K562 (cell line): ENCODE data around the gene SLBP. TPM values are rescaled to one million over a fixed set of nuclear protein-coding genes. Genes with fewer than 3 reads are reported as not detected.

ENCODE experiments used
- ADNP ChIP-seq: fragments of 200-800 bp; sonication (Bioruptor generic); IDR thresholded peaks from 2 replicates; pipeline ENCODE4 v1.6.1; 2016; ENCODE audit warnings: missing genetic modification characterization, missing compliant biosample characterization
- CBFA2T2 ChIP-seq: fragments of 450-650 bp; conservative IDR thresholded peaks from 2 replicates; pipeline ENCODE4 v1.6.1; 2017; ENCODE audit warnings: mild to moderate bottlenecking
- CEBPZ ChIP-seq: fragments of 150-350 bp; IDR thresholded peaks from 2 replicates; pipeline ENCODE4 v1.6.1; 2014; ENCODE audit warnings: low read depth, mild to moderate bottlenecking, low read length, borderline replicate concordance
- DIDO1 ChIP-seq: fragments of 450-650 bp; IDR thresholded peaks from 2 replicates; pipeline ENCODE4 v1.6.1; 2016; ENCODE audit warnings: low read depth, missing biosample characterization, missing genetic modification characterization
- DPF2 ChIP-seq: fragments of 450-650 bp; IDR thresholded peaks from 2 replicates; pipeline ENCODE4 v1.6.1; 2016
- ETS2 ChIP-seq: IDR thresholded peaks from 2 replicates; pipeline ENCODE4 v1.6.1; 2016; ENCODE audit warnings: borderline replicate concordance, missing genetic modification characterization, mild to moderate bottlenecking, moderate library complexity, missing compliant biosample characterization; ENCODE audit not compliant: poor library complexity, severe bottlenecking
- HDAC8 ChIP-seq: fragments of 450-650 bp; IDR thresholded peaks from 2 replicates; pipeline ENCODE4 v1.6.1; 2016; ENCODE audit warnings: mild to moderate bottlenecking, missing genetic modification characterization, moderate library complexity, missing compliant biosample characterization
- SIN3B ChIP-seq: fragments of 450-650 bp; IDR thresholded peaks from 2 replicates; pipeline ENCODE4 v1.6.1; 2017; ENCODE audit warnings: low read depth, mild to moderate bottlenecking, moderate library complexity
- SMARCA5 ChIP-seq: fragments of 450-650 bp; IDR thresholded peaks from 2 replicates; pipeline ENCODE4 v1.6.1; 2016
- THAP7 ChIP-seq: fragments of 250-450 bp; sonication (Bioruptor Pico); IDR thresholded peaks from 2 replicates; pipeline ENCODE4 v1.5.0; 2021
- TSC22D4 ChIP-seq: fragments of 450-650 bp; IDR thresholded peaks from 2 replicates; pipeline ENCODE4 v1.6.1; 2016; ENCODE audit warnings: missing genetic modification characterization, missing biosample characterization, control low read depth
- ZNF143 ChIP-seq: sonication (generic); formaldehyde crosslinking; IDR thresholded peaks from 2 replicates; pipeline ENCODE4 v1.9.0; 2022; ENCODE audit warnings: mild to moderate bottlenecking, missing genetic modification reagents
- ZNF354B ChIP-seq: fragments of 250-450 bp; sonication (Bioruptor Pico); IDR thresholded peaks from 2 replicates; pipeline ENCODE4 v1.4.0; 2020
- ZNF384 ChIP-seq: IDR thresholded peaks from 2 replicates; pipeline ENCODE4 v1.6.1; 2012; ENCODE audit warnings: low read depth, low read length, improper control_type of control experiment
- ZNF561 ChIP-seq: fragments of 450-650 bp; formaldehyde crosslinking; conservative IDR thresholded peaks from 2 replicates; pipeline ENCODE4 v1.4.0; 2020; ENCODE audit warnings: mild to moderate bottlenecking, moderate library complexity
- ZNF696 ChIP-seq: fragments of 250-450 bp; sonication (Bioruptor Pico); conservative IDR thresholded peaks from 2 replicates; pipeline ENCODE4 v1.4.0; 2020; ENCODE audit warnings: mild to moderate bottlenecking, moderate library complexity
- polyA plus RNA-seq, 8 experiments: library from polyadenylated mRNA; depleted of rRNA in 4 of 8; stranded (reverse) in 5 of 8; unstranded in 3 of 8; fragments of >200 nt; fragmentation: Nextera tagmentation in 2 of 8; fragmentation: Illumina TruSeq in 1 of 8; extraction: Ambion mirVana in 2 of 8; extraction: Trizol in 1 of 8; gene quantifications; 2 replicates each; pipeline versions ENCODE4 v1.2.1 to v1.2.3, GENCODE V29; 2011 to 2014; ENCODE audit warnings: inconsistent platforms in 1 of 8, missing spikeins in 1 of 8
- total RNA-seq, 7 experiments: library from RNA; depleted of rRNA in 6 of 7; stranded (reverse); fragments of >200 nt in 6 of 7; fragmentation: Illumina TruSeq in 2 of 7; extraction: Trizol in 2 of 7; gene quantifications; 2 replicates each; pipeline versions ENCODE4 v1.2.1 to v1.2.3, GENCODE V29; 2011 to 2021; ENCODE audit warnings: low replicate concordance in 1 of 7
- TF ChIP-seq, protein P1 (sequence below): fragments of 450-650 bp; IDR thresholded peaks from 2 replicates; pipeline ENCODE4 v1.6.1; 2016; ENCODE audit warnings: low read depth

Gene SLBP
- total and polyA plus RNA-seq, 9 of the 15 experiments (the other 6 are each of a cell fraction or from before 2014, with no cell fraction given) = 49.4 to 221 (median 162) TPM

DNA sequence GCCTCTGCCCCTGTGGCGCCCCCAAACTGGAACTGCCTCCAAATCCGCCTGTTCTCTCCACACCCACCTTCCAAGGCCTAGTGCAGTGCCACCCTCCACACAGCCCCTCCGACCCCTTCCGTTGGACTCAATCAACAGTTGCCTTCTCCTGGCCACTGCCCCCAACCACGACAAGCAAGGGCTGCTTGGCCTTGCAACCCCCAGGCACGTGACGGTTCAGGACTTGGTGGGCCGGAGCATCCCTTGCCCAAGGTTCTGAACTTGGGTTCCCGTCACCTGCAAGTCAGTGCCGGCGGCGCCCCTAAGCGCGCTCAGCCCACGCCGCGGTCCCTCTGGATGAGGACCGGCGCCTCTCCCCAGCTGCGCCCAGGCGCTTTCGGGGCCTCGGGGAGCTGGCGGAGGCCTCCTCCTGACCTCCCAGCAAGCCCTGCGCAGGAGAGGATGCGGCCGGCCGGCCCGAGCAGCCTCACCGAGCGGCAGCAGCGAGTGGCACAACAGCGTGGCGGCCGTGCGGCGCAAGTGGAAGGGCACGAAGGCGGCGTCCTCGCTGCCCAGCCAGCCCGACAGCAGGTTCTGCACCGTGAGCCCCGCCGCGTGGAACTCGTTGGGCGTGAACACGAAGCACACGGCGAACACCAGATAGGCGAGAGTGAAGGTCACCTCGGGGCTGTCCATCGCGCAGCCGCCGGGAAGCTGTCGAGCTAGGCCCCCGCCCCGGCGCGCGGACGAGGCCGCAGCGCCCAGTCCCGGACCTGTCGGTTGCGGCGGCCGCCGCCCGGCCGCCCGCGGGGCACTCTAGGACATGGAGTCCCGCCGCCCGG lies 8.3 kb upstream of the SLBP start (continued):
- no peak for TF ChIP-seq DPF2
- no peak for TF ChIP-seq ZNF561 (CRISPR knock-in tag)
- no peak for TF ChIP-seq SMARCA5
- TF ChIP-seq HDAC8 (tag) = peak; percentile 34; the same call in 1 of the 2 replicates
- no peak for TF ChIP-seq SIN3B
- TF ChIP-seq DIDO1 (tag) = no peak
- 0 out of 2 replicates have a peak, but pooled peaks have one; percentile 11 for TF ChIP-seq CBFA2T2
- TF ChIP-seq ETS2 (tag) = no peak
- TF ChIP-seq TSC22D4 (tag) = no peak
- TF ChIP-seq ZNF354B (CRISPR knock-in tag) = no peak
- TF ChIP-seq ADNP (tag) = no peak
- peak; percentile 68 for TF ChIP-seq ZNF143
- no peak for TF ChIP-seq ZNF696 (CRISPR knock-in tag)
- TF ChIP-seq, protein P1, sequence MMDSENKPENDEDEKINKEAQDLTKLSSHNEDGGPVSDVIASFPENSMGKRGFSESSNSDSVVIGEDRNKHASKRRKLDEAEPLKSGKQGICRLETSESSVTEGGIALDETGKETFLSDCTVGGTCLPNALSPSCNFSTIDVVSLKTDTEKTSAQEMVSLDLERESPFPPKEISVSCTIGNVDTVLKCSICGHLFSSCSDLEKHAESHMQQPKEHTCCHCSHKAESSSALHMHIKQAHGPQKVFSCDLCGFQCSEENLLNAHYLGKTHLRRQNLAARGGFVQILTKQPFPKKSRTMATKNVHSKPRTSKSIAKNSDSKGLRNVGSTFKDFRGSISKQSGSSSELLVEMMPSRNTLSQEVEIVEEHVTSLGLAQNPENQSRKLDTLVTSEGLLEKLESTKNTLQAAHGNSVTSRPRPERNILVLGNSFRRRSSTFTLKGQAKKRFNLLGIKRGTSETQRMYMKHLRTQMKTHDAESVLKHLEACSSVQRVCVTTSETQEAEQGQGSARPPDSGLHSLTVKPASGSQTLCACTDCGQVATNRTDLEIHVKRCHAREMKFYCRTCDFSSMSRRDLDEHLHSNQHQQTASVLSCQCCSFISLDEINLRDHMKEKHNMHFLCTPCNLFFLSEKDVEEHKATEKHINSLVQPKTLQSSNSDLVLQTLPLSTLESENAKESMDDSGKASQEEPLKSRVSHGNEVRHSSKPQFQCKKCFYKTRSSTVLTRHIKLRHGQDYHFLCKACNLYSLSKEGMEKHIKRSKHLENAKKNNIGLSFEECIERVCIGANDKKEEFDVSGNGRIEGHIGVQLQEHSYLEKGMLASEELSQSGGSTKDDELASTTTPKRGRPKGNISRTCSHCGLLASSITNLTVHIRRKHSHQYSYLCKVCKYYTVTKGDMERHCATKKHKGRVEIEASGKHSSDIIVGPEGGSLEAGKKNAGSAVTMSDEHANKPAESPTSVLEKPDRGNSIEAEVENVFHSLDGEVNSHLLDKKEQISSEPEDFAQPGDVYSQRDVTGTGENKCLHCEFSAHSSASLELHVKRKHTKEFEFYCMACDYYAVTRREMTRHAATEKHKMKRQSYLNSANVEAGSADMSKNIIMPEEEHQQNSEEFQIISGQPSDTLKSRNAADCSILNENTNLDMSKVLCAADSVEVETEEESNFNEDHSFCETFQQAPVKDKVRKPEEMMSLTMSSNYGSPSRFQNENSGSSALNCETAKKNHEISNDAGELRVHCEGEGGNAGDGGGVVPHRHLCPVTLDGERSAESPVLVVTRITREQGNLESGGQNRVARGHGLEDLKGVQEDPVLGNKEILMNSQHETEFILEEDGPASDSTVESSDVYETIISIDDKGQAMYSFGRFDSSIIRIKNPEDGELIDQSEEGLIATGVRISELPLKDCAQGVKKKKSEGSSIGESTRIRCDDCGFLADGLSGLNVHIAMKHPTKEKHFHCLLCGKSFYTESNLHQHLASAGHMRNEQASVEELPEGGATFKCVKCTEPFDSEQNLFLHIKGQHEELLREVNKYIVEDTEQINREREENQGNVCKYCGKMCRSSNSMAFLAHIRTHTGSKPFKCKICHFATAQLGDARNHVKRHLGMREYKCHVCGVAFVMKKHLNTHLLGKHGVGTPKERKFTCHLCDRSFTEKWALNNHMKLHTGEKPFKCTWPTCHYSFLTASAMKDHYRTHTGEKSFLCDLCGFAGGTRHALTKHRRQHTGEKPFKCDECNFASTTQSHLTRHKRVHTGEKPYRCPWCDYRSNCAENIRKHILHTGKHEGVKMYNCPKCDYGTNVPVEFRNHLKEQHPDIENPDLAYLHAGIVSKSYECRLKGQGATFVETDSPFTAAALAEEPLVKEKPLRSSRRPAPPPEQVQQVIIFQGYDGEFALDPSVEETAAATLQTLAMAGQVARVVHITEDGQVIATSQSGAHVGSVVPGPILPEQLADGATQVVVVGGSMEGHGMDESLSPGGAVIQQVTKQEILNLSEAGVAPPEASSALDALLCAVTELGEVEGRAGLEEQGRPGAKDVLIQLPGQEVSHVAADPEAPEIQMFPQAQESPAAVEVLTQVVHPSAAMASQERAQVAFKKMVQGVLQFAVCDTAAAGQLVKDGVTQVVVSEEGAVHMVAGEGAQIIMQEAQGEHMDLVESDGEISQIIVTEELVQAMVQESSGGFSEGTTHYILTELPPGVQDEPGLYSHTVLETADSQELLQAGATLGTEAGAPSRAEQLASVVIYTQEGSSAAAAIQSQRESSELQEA = no peak
- no peak for TF ChIP-seq ZNF384
- no peak for TF ChIP-seq CEBPZ
- TF ChIP-seq THAP7 (CRISPR knock-in tag) = 0 out of 2 replicates have a peak, but pooled peaks have one; percentile 45
